Stimulated activated CD8-positive, alpha-beta memory T cell treated with anti-CD3 and anti-CD28 coated beads, Interleukin-12 subunit alpha, Interleukin-12 subunit beta, amount 100 ng/mL, for 1 hour (primary cell): ENCODE data around the gene RPP25L.

Source experiments
- DNase-seq: peaks from one replicate; pipeline ENCODE4 v3.0.0-alpha.2; 2020; ENCODE audit warnings: low read depth

RPP25L gene

GRCh38 chr9:34568774-34569173 is 43.1 kb downstream of the RPP25L start:
- no peak for DNase-seq

GRCh38 chr9:34568133-34568532 is 43.8 kb downstream of the RPP25L start:
- DNase-seq, result no peak

GRCh38 chr9:34566972-34567371 is 44.9 kb downstream of the RPP25L start:
- no peak for DNase-seq

GRCh38 chr9:34566322-34566721 is 45.6 kb downstream of the RPP25L start:
- no peak for DNase-seq

- DNase-seq, result no peak
Measured at GRCh38 chr9:34565856-34566255, 46.0 kb downstream of the RPP25L start.

GRCh38 chr9:34564617-34565016 is 47.3 kb downstream of the RPP25L start:
- no peak for DNase-seq

- DNase-seq, result no peak
Measured at GRCh38 chr9:34563262-34563661, 48.6 kb downstream of the RPP25L start.

GRCh38 chr9:34562135-34562745 is 49.7 kb downstream of the RPP25L start:
- DNase-seq, result no peak

- no peak for DNase-seq
Measured at GRCh38 chr9:34560599-34561214, 51.2 kb downstream of the RPP25L start.
